ENCODE results near the gene SHKBP1. TPM values are rescaled to one million over a fixed set of nuclear protein-coding genes. Genes with fewer than 3 reads are reported as not detected.

SHKBP1 gene
- polyA plus RNA-seq, 3 donors, result 234 to 324 (median 284) TPM

DNA sequence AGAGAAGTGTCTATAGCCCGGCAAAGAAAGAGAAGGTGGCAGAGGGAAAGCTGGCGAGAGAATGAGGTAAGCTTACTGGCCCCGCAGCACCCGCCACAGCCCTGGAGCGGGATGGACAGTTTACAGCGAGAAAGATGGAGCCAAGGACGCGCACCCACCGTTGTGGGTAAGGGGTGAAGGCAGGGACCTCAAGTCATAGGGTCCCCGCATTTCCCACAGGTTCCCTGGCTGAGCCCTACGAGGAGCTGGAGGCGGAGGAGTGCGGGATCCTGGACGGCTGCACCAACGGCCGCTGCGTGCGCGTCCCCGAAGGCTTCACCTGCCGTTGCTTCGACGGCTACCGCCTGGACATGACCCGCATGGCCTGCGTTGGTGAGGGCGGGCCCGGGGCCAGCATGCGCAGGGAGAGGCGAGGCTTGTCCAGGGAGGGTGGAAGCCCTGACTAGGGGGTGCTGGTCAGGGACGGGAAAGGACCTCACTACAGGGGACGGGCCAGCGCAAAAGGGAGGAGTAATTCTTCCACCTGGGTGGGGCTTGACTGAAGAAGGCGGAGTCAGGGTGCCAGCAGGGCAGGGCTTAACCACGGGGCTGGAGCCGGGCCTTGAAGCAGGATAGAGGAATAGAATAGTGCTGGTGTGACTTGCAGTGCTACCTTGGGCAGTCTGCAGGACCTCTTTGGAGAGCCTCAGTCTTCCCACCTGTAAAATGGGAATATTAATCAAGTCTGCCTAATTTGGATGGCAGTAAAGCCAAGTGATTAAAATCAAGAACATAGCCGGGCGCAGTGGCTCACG lies 51.0 kb downstream of the SHKBP1 start:
- H3K9me3 Mint-ChIP-seq, result no peaks in the 10 kb centered on the region
- H3K9ac ChIP-seq (ENCODE audit: insufficient read depth, low read length, poor library complexity, severe bottlenecking), result no peak overlapping the region
- no peaks in the 10 kb centered on the region for H3K27me3 ChIP-seq (ENCODE audit: control insufficient read depth in 2 of 2, insufficient read depth in 2 of 2, low read length in 2 of 2)
- H3K27me3 Mint-ChIP-seq (ENCODE audit: low read depth in 3 of 3), result peaks cover 0 to 2% (median 0%) of the 10 kb centered on the region in 3 donors
- no peak overlapping the region for H3K4me2 ChIP-seq (replicated peaks; ENCODE audit: extremely low read depth, low read length, poor library complexity, severe bottlenecking)
- H3K36me3 ChIP-seq (replicated peaks in 1 of 2; ENCODE audit: control insufficient read depth in 1 of 2, insufficient read depth in 2 of 2, low read length in 2 of 2), result peaks cover 4 to 16% of the 10 kb centered on the region in 2 donors
- no peak overlapping the region for H2AFZ ChIP-seq (ENCODE audit: insufficient read depth, low read depth, low read length, poor library complexity, severe bottlenecking)
- no peak overlapping the region for H3K27ac ChIP-seq (ENCODE audit: low read depth in 1 of 2, low read length in 2 of 2)
- H4K20me1 ChIP-seq (ENCODE audit: insufficient read depth, low read length), result no peaks in the 10 kb centered on the region
- TF ChIP-seq, protein P1, sequence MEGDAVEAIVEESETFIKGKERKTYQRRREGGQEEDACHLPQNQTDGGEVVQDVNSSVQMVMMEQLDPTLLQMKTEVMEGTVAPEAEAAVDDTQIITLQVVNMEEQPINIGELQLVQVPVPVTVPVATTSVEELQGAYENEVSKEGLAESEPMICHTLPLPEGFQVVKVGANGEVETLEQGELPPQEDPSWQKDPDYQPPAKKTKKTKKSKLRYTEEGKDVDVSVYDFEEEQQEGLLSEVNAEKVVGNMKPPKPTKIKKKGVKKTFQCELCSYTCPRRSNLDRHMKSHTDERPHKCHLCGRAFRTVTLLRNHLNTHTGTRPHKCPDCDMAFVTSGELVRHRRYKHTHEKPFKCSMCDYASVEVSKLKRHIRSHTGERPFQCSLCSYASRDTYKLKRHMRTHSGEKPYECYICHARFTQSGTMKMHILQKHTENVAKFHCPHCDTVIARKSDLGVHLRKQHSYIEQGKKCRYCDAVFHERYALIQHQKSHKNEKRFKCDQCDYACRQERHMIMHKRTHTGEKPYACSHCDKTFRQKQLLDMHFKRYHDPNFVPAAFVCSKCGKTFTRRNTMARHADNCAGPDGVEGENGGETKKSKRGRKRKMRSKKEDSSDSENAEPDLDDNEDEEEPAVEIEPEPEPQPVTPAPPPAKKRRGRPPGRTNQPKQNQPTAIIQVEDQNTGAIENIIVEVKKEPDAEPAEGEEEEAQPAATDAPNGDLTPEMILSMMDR (IDR thresholded peaks at IDR 0.05), result no peak
- no peak overlapping the region for H3K4me3 Mint-ChIP-seq
- no peak for DNase-seq
- WGBS (ENCODE audit: insufficient coverage), result 93% methylated on average over 37 of the region's 39 CpGs
- H3K36me3 Mint-ChIP-seq, result peaks cover 16 to 34% of the 10 kb centered on the region in 2 donors
- no peaks in the 10 kb centered on the region for H3K4me1 ChIP-seq (ENCODE audit: control insufficient read depth in 1 of 2, insufficient read depth in 2 of 2, low read length in 2 of 2)
- intact Hi-C loops (cut with micrococcal nuclease), result no loop called here
- H3K9me3 ChIP-seq (replicated peaks in 1 of 2; ENCODE audit: control insufficient read depth in 1 of 2, insufficient read depth in 1 of 2, low read length in 2 of 2), result no peaks in the 10 kb centered on the region
- H3K27ac Mint-ChIP-seq, result no peak overlapping the region
- H3K79me2 ChIP-seq (ENCODE audit: insufficient read depth, low read length), result no peaks in the 10 kb centered on the region
- no peak overlapping the region for H3K4me3 ChIP-seq (replicated peaks in 1 of 3; ENCODE audit: low read depth in 2 of 3, low read length in 3 of 3)
- no peaks in the 10 kb centered on the region for H3K4me1 Mint-ChIP-seq

DNA sequence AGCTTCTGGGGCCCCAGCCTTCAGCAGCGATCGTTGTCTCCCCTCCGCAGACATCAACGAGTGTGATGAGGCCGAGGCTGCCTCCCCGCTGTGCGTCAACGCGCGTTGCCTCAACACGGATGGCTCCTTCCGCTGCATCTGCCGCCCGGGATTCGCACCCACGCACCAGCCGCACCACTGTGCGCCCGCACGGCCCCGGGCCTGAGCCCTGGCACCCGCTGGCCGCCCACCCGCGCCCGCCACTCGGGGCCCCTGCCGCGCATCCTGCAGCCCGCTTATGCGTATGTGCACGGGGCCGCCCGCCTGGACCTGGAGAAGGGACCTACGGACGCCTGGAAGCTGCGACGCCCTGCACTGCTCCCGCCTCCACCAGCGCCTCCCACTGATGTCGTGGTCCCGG lies 52.7 kb downstream of the SHKBP1 start:
- no peaks in the 10 kb centered on the region for H3K79me2 ChIP-seq (ENCODE audit: insufficient read depth, low read length)
- H3K36me3 ChIP-seq (replicated peaks in 1 of 2; ENCODE audit: control insufficient read depth in 1 of 2, insufficient read depth in 2 of 2, low read length in 2 of 2), result peaks cover 0 to 6% of the 10 kb centered on the region in 2 donors
- no peak overlapping the region for H3K9ac ChIP-seq (ENCODE audit: insufficient read depth, low read length, poor library complexity, severe bottlenecking)
- Mint-ChIP-seq H3K4me3 (no peak overlapping the region), H3K27me3 (ENCODE audit: low read depth in 3 of 3) (peaks cover 2 to 11% (median 6%) of the 10 kb centered on the region in 3 donors), H3K36me3 (peaks cover 11 to 21% of the 10 kb centered on the region in 2 donors), H3K4me1 (peaks cover under 1% of the 10 kb centered on the region), H3K27ac (no peak overlapping the region), H3K9me3 (peaks cover 0 to under 1% (median 0%) of the 10 kb centered on the region in 7 donors)
- H3K4me3 ChIP-seq (replicated peaks in 1 of 3; ENCODE audit: low read depth in 2 of 3, low read length in 3 of 3), result no peak overlapping the region
- intact Hi-C loops (cut with micrococcal nuclease), result no loop called here
- TF ChIP-seq, protein P1 (IDR thresholded peaks at IDR 0.05), result no peak
- no peaks in the 10 kb centered on the region for H3K9me3 ChIP-seq (replicated peaks in 1 of 2; ENCODE audit: control insufficient read depth in 1 of 2, insufficient read depth in 1 of 2, low read length in 2 of 2)
- H4K20me1 ChIP-seq (ENCODE audit: insufficient read depth, low read length), result no peaks in the 10 kb centered on the region
- H2AFZ ChIP-seq (ENCODE audit: insufficient read depth, low read depth, low read length, poor library complexity, severe bottlenecking), result no peak overlapping the region
- H3K27ac ChIP-seq (ENCODE audit: low read depth in 1 of 2, low read length in 2 of 2), result no peak overlapping the region
- no peak for DNase-seq
- peaks cover 0 to 3% of the 10 kb centered on the region in 2 donors for H3K4me1 ChIP-seq (ENCODE audit: control insufficient read depth in 1 of 2, insufficient read depth in 2 of 2, low read length in 2 of 2)
- WGBS (ENCODE audit: insufficient coverage), result 97% methylated on average over 40 of the region's 42 CpGs
- peaks cover 0 to 5% of the 10 kb centered on the region in 2 donors for H3K27me3 ChIP-seq (ENCODE audit: control insufficient read depth in 2 of 2, insufficient read depth in 2 of 2, low read length in 2 of 2)
- H3K4me2 ChIP-seq (replicated peaks; ENCODE audit: extremely low read depth, low read length, poor library complexity, severe bottlenecking), result no peak overlapping the region
